A673 (cell line): ENCODE results near the gene NPY.

Source experiments
- CTCF ChIP-seq: fragments of 300-800, 200-600 bp; sonication (generic); conservative IDR thresholded peaks from 2 replicates; pipeline ENCODE4 v1.5.1; 2017; ENCODE audit warnings: low read depth, mild to moderate bottlenecking, antibody characterized with exemption, low read length, moderate library complexity, mixed read lengths
- EZH2 ChIP-seq: fragments of 200-600 bp; sonication (generic); IDR thresholded peaks from 2 replicates; pipeline ENCODE4 v1.6.1; 2017; ENCODE audit warnings: borderline replicate concordance, low read depth, mild to moderate bottlenecking, mixed read lengths, antibody characterized with exemption, low read length; ENCODE audit not compliant: poor library complexity, severe bottlenecking

- TF ChIP-seq CTCF, result no peak
- no peak for TF ChIP-seq EZH2
These were observed 56.7 kb downstream of the NPY start for GRCh38 chr7:24340727-24341126.
